ENCODE measurements around the gene FUOM.
"Not testable (repeated sequence)": the region's sequence is repeated elsewhere in the genome, so short reads cannot be mapped to it uniquely, and the experiment has no call there.

FUOM gene

DNA sequence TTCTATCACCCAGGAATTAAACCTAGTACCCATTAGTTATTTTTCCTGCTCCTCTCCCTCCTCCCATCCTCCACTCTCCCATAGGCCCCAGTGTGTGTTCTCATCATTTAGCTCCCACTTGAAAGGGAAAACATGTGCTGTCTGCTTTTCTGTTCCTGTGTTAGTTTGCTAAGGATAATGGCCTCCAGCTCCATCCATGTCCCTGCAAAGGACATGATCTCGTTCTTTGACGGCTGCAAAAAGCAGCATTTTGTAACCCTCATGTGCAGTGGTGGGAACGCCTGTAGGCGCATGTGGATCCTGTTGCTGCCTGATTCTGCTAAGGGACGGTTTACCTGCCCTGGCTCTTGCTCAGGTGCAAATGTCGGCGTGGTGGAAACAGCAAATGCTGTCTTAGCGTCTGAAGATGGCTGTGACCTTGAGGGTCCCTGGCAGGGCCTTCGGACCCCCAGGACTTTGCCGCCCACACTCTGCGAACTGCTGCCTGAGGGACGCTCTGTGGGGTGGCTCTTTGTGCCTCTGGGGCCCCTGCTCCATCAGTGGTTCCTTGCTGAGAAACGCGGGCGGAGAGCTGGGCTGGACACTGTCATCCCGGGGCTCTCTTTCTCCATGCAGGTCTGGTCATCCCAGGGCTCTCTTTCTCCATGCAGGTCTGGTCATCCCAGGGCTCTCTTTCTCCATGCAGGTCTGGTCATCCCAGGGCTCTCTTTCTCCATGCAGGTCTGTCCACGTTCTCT is 30.6 kb upstream of the FUOM start:
- DNase-seq (ENCODE audit: low spot score), result no peak

DNA sequence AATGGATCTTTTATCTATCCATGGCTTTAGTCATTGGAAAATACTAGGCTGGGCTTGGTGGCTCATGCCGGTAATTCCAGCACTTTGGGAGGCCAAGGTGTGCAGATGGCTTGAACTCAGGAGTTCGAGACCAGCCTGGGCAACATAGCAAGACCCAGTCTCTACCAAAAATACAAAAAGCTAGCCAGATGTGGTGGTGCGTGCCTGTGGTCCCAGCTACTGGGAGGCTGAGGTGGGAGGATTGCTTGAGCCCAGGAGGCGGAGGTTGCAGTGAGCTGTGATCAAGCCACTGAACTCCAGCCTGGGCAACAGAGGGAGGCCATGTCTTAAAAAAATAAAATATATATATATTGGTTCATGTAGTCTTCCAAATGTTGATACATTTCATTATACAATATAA is 29.1 kb upstream of the FUOM start:
- not testable (repeated sequence) for DNase-seq (ENCODE audit: low spot score)

DNA sequence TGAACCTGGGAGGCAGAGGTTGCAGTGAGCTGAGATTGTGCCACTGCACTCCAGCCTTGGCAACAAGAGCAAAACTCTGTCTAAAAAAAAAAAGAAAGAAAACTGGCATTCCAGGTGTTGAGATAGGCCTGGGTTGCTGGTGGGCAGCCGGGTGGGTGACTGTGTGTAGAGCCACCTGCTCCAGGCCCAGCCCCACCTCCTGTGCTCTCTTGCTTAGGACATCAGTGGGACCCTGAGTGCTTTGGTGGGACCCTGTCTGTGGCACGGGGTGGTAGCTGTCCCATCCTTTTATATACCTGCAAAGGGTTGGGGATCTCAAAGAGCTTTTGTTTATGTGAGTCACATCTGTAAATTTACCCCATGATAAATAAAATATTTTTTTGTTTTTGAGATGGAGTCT is 27.4 kb upstream of the FUOM start:
- DNase-seq (ENCODE audit: low spot score), result no peak

GRCh38 chr10:133384071-133384470 is 26.3 kb upstream of the FUOM start:
- no peak for DNase-seq (ENCODE audit: low spot score)

DNA sequence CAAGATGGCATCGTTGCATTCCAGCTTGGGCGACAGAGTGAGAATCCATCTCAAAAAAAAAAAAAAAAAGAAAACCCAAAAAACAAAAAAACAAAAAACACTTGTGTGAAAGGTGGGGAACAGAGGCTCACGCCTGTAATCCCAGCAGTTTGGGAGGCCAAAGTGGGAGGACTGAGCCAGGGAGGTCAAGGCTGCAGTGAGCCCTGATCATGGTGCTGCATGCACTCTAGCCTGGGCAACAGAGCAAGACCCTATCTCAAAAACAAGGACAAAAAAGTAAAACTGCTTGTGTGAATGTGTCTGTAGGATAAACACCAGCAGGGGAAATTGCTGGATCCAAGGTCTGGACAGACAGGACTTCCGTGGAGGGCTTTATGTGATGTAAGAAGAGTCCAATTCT is 25.7 kb upstream of the FUOM start:
- no peak for DNase-seq (ENCODE audit: low spot score)

DNA sequence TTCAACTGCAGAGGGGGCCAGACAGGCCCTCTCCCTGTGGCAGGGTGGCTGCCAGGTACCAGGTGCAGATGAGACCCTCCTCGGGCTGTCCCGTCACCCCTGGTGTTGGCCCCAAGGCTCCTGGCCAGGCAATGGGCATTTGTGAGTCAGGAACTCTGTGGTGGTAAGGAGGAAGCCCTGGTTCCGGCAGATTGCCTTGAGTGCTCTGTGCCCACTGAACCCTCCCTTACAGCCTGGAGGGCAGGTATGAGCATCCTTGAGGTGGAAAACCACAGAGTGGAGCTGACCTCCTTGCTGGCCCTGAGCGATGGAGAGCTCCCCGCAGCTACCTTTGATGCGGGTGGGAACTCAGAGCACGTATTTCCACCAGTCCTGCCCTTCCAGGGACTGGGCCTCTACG is 23.2 kb upstream of the FUOM start:
- no peak for DNase-seq (ENCODE audit: low spot score)

GRCh38 chr10:133379801-133380666 is 22.2 kb upstream of the FUOM start:
- peak; percentile 38 for DNase-seq (ENCODE audit: low spot score)

DNA sequence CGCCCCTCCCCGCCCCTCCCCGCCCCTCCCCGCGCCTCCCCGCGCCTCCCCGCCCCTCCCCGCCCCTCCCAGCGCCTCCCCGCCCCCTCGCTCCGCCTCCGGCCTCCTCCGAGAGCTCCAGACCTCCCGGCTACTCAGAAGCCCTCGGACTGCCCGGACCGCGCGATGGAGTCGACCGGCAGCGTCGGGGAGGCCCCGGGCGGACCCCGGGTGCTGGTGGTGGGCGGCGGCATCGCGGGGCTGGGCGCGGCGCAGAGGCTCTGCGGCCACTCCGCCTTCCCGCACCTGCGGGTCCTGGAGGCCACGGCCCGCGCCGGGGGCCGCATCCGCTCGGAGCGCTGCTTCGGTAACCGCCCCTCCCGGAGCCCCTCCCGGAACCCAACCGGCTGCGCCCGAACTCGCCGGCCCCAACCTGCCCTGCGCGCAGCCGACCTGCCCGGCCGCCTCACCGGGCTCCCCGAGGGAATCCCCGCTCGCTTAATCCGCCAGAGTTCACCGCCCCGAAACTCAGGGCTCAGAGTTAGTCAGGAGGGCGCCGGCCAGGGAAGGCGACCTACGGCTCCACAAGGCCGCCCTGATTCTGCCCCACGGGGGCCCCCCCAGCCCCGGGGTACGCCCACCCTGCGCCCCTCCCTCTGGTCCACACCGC is 21.5 kb upstream of the FUOM start, which contains the start of gene PAOX:
Gene PAOX, plus strand, starts transcription at position 111 of the 649 bp plus-strand sequence. Its CDS starts 55 bp downstream, at position 166.
- DNase-seq (ENCODE audit: low spot score), result peak; percentile 93

DNA sequence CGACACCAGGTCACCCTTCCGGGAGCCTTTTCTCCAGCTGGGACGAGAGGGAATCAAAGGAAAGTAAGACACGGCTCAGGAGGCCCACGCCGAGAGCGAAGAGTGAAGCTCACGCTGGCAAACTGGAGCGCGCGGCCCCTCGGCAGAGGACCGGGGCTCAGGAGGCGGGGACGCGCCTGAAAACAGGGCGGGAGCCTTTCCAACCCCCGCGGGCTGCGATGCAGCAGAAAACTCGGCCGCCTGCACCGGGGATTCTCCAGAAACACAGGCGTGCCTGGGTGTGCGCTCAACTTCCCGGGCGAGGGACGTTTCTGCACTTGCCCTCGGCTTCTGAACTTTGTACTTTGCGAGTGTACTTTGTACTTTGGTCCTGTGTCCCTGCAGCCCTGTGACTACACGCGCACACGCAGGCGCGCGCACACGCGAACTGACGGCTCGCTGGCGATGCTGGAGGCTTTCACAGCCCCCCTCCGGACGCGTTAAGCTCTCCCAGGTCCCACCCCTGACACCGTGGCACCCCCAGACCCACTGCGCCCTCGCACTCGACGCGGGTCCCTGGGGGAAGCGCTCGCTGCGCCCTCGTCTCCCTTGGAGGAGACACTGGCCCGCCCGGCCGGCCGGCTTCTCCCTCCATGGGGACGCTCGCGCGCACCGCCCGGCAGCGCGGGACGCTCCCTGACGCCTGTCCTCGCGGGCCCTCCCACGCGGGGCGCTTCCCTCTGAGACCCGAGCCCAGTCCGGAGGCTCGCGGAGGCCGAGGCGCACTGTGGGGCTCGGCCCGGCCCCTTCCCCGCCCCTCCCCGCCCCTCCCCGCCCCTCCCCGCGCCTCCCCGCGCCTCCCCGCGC is 20.7 kb upstream of the FUOM start:
- DNase-seq (ENCODE audit: low spot score), result peak; percentile 65

DNA sequence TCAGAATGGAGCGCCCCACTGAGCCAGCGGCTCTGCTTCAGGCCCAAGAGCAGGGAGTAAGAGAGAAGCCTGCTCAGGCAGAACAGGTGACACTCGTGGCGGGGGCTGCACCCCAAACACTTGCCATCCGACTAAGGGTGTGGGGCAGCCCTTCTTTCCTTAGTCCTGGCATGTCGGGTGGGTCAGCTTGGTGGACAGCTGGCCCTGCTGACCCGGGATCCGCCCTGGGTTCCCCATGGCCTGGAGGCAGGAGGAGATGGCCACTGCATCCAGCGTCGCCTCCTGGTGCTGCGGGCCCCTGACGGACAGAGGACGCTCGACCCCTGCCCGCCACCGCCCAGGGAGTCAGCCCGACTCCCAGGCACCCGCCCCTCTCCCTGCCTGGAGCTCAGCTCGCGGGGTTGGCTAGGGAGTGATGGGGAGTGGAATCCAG is 20.0 kb upstream of the FUOM start:
- DNase-seq (ENCODE audit: low spot score), result peak; percentile 41

DNA sequence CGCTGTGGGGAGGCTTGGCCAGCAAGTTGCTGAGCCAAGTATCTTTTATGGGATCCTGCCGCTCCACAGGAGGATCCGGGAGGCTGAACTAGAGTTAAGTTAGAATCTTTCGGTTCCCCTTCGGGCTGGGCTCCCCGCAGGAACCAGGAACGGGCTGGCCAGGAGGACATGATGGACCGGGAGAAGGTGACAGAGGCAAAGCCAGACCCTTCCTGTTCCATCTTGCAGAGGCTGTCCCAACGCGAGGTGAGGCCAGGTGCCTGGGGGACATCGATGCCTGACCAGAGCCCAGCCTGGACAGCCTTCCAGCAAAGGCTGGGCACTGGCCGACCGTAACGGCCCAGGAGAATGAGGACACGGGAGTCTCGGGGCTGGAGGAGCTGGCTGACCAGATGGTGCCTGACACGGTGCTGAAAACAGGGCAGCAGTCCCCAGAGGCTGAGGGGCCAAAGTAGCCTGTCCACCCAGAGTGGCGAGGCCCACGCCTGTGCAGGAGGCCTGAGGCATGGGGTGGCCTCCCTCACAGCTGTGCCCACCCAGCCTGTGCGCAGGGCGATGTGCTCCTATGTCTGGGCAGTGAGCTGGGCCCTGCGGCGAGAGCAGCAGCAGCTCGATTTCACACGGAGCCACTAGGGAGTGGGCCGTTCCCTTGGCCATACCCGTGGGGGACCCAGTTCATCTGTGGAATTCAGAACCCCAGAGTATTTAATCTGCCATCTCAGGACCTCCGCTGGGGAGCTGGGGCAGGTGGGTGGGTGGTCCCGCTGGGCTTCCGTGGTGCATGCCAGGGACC is 19.4 kb upstream of the FUOM start:
- DNase-seq (ENCODE audit: low spot score), result no peak

- DNase-seq (ENCODE audit: low spot score), result not testable (repeated sequence)
These were observed 18.4 kb upstream of the FUOM start for GRCh38 chr10:133376183-133376582.

GRCh38 chr10:133375357-133376115 is 17.7 kb upstream of the FUOM start:
- DNase-seq (ENCODE audit: low spot score), result no peak

DNA sequence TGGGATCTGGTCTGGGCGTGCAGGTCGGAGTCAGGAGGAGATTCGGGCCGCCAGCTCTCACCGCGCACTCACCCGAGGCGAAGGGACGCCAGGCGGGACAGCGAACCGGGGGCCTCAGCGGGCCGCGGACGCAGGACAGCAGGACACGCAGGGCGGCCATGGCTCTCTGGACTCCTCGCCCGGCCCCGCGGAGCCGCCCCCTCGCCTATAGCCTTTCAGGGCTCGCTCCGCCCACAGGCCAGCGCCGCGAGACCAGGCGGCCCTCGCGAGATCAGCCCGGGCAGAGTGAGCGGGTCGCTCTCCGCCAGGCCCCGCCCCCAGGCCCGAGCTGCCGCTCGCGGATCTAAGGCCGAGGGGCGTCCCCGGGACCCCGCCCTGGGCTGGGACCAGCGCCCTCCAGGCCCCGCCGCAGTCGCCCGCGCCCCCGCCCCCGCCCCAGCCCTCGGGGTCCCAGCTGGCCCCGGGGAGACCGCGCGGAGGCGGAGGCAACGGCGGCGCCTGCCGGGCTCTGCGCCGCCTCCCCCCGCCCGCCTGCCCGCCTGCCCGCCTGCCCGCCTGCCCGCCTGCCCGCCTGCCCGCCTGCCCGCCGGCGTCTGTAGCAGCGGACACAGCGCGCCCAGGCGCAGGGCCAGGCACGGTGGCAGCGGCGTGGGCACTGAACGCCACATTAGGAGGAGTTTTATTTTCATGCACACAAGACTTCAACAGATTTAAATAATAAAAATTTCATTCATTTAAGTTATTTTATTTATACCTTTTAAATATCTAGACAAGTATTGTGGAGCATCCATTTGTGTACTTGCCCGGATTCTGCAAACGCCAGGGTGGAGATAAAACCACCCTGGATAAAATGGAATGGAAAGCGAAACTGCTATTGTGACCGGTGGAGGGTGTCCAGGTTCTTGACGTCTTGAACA is 15.6 kb upstream of the FUOM start, which contains the start of gene ECHS1:
Gene ECHS1, minus strand, starts transcription at position 181 of the 917 bp plus-strand sequence. Its CDS starts 21 bp downstream, at position 160.
- peak; percentile 100 for DNase-seq (ENCODE audit: low spot score)

- DNase-seq (ENCODE audit: low spot score), result peak; percentile 51
These were observed 14.7 kb upstream of the FUOM start for GRCh38 chr10:133372507-133372906.

GRCh38 chr10:133370030-133370786 is 12.4 kb upstream of the FUOM start:
- DNase-seq (ENCODE audit: low spot score), result no peak

DNA sequence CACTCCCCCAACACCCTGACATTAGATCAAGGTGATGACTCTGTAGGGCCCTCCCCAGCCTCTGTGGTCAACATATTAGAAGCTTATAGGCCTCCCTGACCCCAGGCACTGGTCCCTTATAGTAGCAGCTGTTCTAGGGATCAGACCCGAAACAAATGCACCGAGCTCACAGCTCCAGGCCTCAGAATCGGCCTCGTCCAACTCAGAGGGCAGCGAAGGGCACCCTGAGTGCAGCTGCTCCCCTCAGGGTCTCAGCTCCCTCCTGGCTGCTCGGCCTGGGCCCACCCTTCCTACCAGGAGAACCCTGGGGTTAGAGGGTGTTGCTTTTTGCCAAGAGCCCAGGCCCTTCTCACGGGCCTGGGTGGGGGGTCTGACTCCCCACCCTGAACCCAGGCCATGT is 10.3 kb upstream of the FUOM start:
- DNase-seq (ENCODE audit: low spot score), result no peak

DNA sequence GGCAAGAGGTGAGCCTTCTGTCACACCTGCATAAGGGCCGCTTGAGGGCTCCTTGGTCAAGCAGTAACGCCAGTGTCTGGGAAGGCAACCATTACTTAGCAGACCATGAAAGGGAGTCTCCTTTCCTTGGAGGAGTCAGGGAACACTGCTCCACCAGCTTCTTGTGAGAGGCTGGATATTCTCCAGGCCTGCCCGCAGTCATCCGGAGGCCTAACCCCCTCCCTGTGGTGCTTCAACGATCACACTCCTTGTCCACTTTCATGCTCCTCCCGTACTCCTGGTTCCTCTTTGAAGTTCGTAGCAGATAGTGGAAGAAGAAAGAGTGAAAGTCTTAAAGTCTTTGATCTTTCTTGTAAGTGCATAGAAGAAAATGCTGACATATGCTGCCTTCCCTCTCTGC is 9.6 kb upstream of the FUOM start:
- DNase-seq (ENCODE audit: low spot score), result not testable (repeated sequence)

Measured in iPS-NIHi11 (cell line).